ENCODE data around the gene PPP1R9A. TPM values are rescaled to one million over a fixed set of nuclear protein-coding genes. Genes with fewer than 3 reads are reported as not detected.

PPP1R9A gene
- total and polyA plus RNA-seq, 7 donors: 1.8 to 51.3 (median 43.5) TPM

DNA sequence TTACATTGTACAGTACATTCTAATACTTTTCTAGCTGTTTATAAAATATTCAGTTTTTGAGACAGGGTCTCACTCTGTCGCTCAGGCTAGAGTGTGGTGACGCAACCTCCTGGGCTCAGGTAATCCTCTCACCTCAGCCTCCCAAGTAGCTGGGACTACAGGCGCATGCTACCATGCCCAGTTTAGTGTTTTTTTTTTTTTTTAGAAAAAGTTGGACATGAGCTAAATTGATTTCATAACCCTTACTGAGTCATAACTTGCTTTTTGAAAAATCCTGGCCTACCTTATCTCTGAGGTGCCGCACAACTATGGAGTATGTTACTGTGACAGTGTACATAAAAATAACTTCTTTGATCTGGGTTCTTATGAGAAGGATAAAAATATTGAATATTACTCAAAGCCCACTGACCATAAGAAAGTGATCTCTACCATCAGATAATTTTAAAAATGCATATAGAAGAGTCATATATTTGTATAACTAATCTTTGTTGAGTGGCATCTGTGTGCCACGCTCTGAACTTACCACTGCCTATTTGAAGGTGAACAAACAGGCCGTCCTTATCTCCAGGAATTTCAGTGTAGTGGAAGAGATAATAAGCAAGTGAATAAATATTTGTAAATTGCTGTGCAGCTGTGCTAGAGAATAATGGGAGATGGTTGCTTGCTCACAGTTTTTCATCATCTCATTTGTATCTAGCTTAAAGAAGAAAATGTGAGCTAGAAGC, 73.2 kb downstream of the PPP1R9A start:
- DNase-seq: no peak
- WGBS, 2 donors: 70 to 86% methylated on average over 6 of the region's 6 CpGs
- no peak for TF ChIP-seq EP300 (IDR thresholded peaks at IDR 0.05)
- TF ChIP-seq, protein P1, sequence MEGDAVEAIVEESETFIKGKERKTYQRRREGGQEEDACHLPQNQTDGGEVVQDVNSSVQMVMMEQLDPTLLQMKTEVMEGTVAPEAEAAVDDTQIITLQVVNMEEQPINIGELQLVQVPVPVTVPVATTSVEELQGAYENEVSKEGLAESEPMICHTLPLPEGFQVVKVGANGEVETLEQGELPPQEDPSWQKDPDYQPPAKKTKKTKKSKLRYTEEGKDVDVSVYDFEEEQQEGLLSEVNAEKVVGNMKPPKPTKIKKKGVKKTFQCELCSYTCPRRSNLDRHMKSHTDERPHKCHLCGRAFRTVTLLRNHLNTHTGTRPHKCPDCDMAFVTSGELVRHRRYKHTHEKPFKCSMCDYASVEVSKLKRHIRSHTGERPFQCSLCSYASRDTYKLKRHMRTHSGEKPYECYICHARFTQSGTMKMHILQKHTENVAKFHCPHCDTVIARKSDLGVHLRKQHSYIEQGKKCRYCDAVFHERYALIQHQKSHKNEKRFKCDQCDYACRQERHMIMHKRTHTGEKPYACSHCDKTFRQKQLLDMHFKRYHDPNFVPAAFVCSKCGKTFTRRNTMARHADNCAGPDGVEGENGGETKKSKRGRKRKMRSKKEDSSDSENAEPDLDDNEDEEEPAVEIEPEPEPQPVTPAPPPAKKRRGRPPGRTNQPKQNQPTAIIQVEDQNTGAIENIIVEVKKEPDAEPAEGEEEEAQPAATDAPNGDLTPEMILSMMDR (IDR thresholded peaks at IDR 0.05): no peak
- no peak for TF ChIP-seq POLR2AphosphoS5 (IDR thresholded peaks at IDR 0.05)
- TF ChIP-seq POLR2A (IDR thresholded peaks at IDR 0.05): no peak
- intact Hi-C loops (cut with DNase I): no loop called here
- Histone ChIP-seq H3K27me3 (no peaks in the 10 kb centered on the region), H3K27ac (no peak overlapping the region), H3K4me1 (peaks cover 0 to 22% (median 2%) of the 10 kb centered on the region in 4 donors), H3K4me3 (no peak overlapping the region), H3K9me3 (no peaks in the 10 kb centered on the region), H3K36me3 (no peaks in the 10 kb centered on the region)

DNA sequence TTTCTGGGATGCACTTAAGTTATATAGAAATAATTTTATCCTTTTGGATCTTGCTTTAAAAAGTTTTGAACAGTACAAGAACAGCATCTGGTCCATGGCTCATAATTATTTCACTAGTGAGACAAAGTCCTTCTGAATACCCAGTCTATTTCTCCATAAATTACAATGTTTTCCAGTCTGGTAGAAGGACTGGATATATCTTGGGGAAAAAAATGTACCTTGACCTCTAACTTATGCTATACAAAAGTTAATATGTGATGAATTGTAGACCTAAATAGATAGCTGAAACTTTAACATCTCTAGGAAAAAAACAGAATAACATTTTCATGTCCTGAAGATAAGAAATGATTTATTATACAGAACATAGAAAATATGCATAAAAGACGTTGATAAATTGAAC, 88.5 kb downstream of the PPP1R9A start:
- intact Hi-C loops (cut with DNase I): no loop called here
- WGBS, 2 donors: 19 to 59% methylated on average over 1 of the region's 1 CpG

DNA sequence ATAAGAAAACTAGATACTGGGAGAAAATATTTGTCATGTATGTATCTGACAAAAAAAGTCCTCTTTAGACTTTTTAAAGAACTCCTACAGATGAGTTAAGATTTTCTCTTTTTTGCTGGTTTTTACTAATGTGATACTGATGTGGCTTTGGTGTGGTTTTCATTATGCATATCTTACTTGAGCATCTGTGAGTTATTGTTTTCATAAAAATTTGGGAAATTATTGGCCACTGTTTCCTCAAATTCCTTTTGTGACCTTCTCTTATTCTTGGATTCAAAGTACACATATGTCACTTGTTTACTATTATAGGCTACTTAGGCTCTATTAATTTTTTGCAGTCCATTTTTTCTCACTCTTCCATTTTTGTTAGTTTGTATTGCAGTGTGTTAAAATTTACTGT, 89.0 kb downstream of the PPP1R9A start:
- TF ChIP-seq POLR2A (IDR thresholded peaks at IDR 0.05): no peak
- TF ChIP-seq POLR2AphosphoS5 (IDR thresholded peaks at IDR 0.05): no peak
- no peak for TF ChIP-seq EP300 (IDR thresholded peaks at IDR 0.05)
- TF ChIP-seq, protein P1 (IDR thresholded peaks at IDR 0.05): no peak
- intact Hi-C loops (cut with DNase I): no loop called here
- H3K27me3 ChIP-seq: no peaks in the 10 kb centered on the region
- no peaks in the 10 kb centered on the region for H3K9me3 ChIP-seq
- H3K36me3 ChIP-seq: no peaks in the 10 kb centered on the region
- peaks cover 0 to 19% (median 10%) of the 10 kb centered on the region in 4 donors for H3K4me1 ChIP-seq
- H3K27ac ChIP-seq: no peak overlapping the region
- DNase-seq: no peak
- H3K4me3 ChIP-seq: no peak overlapping the region

More for the DNA sequence above, 88.5 kb downstream of the PPP1R9A start:
- Histone ChIP-seq H3K4me3 (no peak overlapping the region), H3K27me3 (no peaks in the 10 kb centered on the region), H3K4me1 (peaks cover 0 to 19% (median 10%) of the 10 kb centered on the region in 4 donors), H3K27ac (no peak overlapping the region), H3K36me3 (no peaks in the 10 kb centered on the region), H3K9me3 (no peaks in the 10 kb centered on the region)
- no peak for DNase-seq
- TF ChIP-seq POLR2A (IDR thresholded peaks at IDR 0.05) (no peak), EP300 (IDR thresholded peaks at IDR 0.05) (no peak), POLR2AphosphoS5 (IDR thresholded peaks at IDR 0.05) (no peak)
- TF ChIP-seq, protein P1 (IDR thresholded peaks at IDR 0.05): no peak

DNA sequence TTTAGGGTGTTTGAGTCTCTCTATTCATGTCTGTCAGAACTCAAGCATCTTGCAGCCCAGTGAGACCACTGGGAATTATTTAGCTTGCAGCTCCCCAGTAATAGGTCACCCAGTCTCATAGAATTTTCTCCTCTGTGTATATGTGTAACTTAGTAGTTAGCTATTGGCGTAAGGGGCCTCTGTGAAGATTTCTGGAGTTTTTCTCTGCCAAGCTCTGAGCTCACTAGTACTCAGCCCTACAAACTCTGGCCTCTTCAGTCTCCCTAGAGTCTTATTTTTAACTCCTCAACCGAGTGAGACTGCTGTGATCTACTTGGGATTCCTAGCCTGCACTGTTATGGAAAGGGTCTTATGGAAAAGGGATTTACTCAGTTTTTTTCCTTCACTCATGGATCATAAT, 90.2 kb downstream of the PPP1R9A start:
- H3K4me1 ChIP-seq: peaks cover 0 to 19% (median 10%) of the 10 kb centered on the region in 4 donors
- WGBS, 2 donors: 78 to 90% methylated on average over 2 of the region's 2 CpGs
- no peaks in the 10 kb centered on the region for H3K36me3 ChIP-seq
- no peak for DNase-seq
- TF ChIP-seq EP300 (IDR thresholded peaks at IDR 0.05) (no peak), POLR2A (IDR thresholded peaks at IDR 0.05) (no peak), POLR2AphosphoS5 (IDR thresholded peaks at IDR 0.05) (no peak)
- TF ChIP-seq, protein P1 (IDR thresholded peaks at IDR 0.05): no peak
- H3K27ac ChIP-seq: no peak overlapping the region
- intact Hi-C loops (cut with DNase I): no loop called here
- no peaks in the 10 kb centered on the region for H3K27me3 ChIP-seq
- H3K4me3 ChIP-seq: no peak overlapping the region
- no peaks in the 10 kb centered on the region for H3K9me3 ChIP-seq

Measured in sigmoid colon (tissue), 7 donors.